Activated naive CD4-positive, alpha-beta T cell treated with anti-CD3 and anti-CD28 coated beads, Interleukin-2, amount 10 ng/mL, durations not matched to agents 7 days and 5 days (primary cell): Measurements from ENCODE around the gene SSH3.
"Not testable (repeated sequence)": the region's sequence is repeated elsewhere in the genome, so short reads cannot be mapped to it uniquely, and the experiment has no call there.

Source experiments
- CTCF ChIA-PET: fragments of 350-600 bp; sonication (Branson Sonifier 250); formaldehyde crosslinking; loops from one replicate; lab custom pipeline; 2021; ENCODE audit warnings: antibody characterized with exemption; lab: Charles Lee
- DNase-seq: peaks from one replicate; pipeline ENCODE4 v3.0.0-alpha.2; 2020
- H3K27ac Mint-ChIP-seq: one replicate; pipeline ENCODE4 v1.8.0; 2021; ENCODE audit warnings: mild to moderate bottlenecking, moderate library complexity, mixed read lengths
- H3K27me3 Mint-ChIP-seq: one replicate; pipeline ENCODE4 v1.8.0; 2021; ENCODE audit warnings: mild to moderate bottlenecking, mixed read lengths
- H3K36me3 Mint-ChIP-seq: one replicate; pipeline ENCODE4 v1.8.0; 2021; ENCODE audit warnings: mixed read lengths
- H3K4me1 Mint-ChIP-seq: one replicate; pipeline ENCODE4 v1.8.0; 2021; ENCODE audit warnings: mixed read lengths
- H3K4me3 Mint-ChIP-seq: one replicate; pipeline ENCODE4 v1.8.0; 2021; ENCODE audit warnings: mild to moderate bottlenecking, moderate library complexity, mixed read lengths
- H3K9me3 Mint-ChIP-seq: one replicate; pipeline ENCODE4 v1.8.0; 2021; ENCODE audit warnings: mixed read lengths

The SSH3 gene

GRCh38 chr11:67312187-67313021 is 9.1 kb downstream of the SSH3 start:
- peak; percentile 61 for DNase-seq
- Mint-ChIP-seq H3K27ac (peak overlapping the region; percentile 87), H3K9me3 (no peaks in the 10 kb centered on the region), H3K36me3 (peaks cover 2% of the 10 kb centered on the region), H3K4me1 (peaks cover 51% of the 10 kb centered on the region), H3K4me3 (peak overlapping the region; percentile 42), H3K27me3 (peaks cover 2% of the 10 kb centered on the region)
- CTCF ChIA-PET = interaction anchor here (0.6 to 10.7 kb wide), 4 partner anchors 8 to 59 kb away, joined by 3 to 117 read pairs (median 8); no protein-coding TSS in a partner anchor

- Mint-ChIP-seq H3K27ac (peak overlapping the region; percentile 87), H3K4me3 (no peak overlapping the region), H3K27me3 (peaks cover 9% of the 10 kb centered on the region), H3K4me1 (peaks cover 57% of the 10 kb centered on the region), H3K9me3 (no peaks in the 10 kb centered on the region), H3K36me3 (peaks cover 3% of the 10 kb centered on the region)
- CTCF ChIA-PET = interaction anchor here (0.6 to 10.7 kb wide), 5 partner anchors 8 to 69 kb away, joined by 3 to 117 read pairs (median 4); no protein-coding TSS in a partner anchor
- no peak for DNase-seq
These were observed 10.0 kb downstream of the SSH3 start for GRCh38 chr11:67313125-67313890.

- CTCF ChIA-PET = interaction anchor here (1.1 to 10.7 kb wide), 4 partner anchors 37 to 68 kb away, joined by 3 to 117 read pairs (median 8); no protein-coding TSS in a partner anchor
- no peak overlapping the region for H3K4me3 Mint-ChIP-seq
- peaks cover 12% of the 10 kb centered on the region for H3K27me3 Mint-ChIP-seq
- no peak overlapping the region for H3K27ac Mint-ChIP-seq
- no peak for DNase-seq
- H3K36me3 Mint-ChIP-seq = peaks cover 3% of the 10 kb centered on the region
- H3K4me1 Mint-ChIP-seq = peaks cover 62% of the 10 kb centered on the region
- H3K9me3 Mint-ChIP-seq = no peaks in the 10 kb centered on the region
These were observed 10.9 kb downstream of the SSH3 start for GRCh38 chr11:67314218-67314617.

- H3K27ac Mint-ChIP-seq = no peak overlapping the region
- peaks cover 12% of the 10 kb centered on the region for H3K27me3 Mint-ChIP-seq
- peak overlapping the region; percentile 54 for H3K4me3 Mint-ChIP-seq
These were observed 12.1 kb downstream of the SSH3 start for GRCh38 chr11:67315325-67315909.

GRCh38 chr11:67316882-67317204 is 13.5 kb downstream of the SSH3 start:
- CTCF ChIA-PET = interaction anchor here (0.6 to 10.7 kb wide), 20 partner anchors 14 to 243 kb away, joined by 3 to 117 read pairs (median 5); partner anchors contain the start of genes ANKRD13D, GRK2, KDM2A and POLD4
- Mint-ChIP-seq H3K27ac (peak overlapping the region; percentile 98), H3K27me3 (peaks cover 21% of the 10 kb centered on the region), H3K9me3 (no peaks in the 10 kb centered on the region), H3K4me1 (peaks cover 53% of the 10 kb centered on the region), H3K36me3 (peaks cover 1% of the 10 kb centered on the region), H3K4me3 (peak overlapping the region; percentile 97)
- DNase-seq = no peak

More at GRCh38 chr11:67315325-67315909, 12.1 kb downstream of the SSH3 start:
- Mint-ChIP-seq H3K36me3 (peaks cover 1% of the 10 kb centered on the region), H3K9me3 (no peaks in the 10 kb centered on the region), H3K4me1 (peaks cover 62% of the 10 kb centered on the region)
- DNase-seq = no peak
- CTCF ChIA-PET = interaction anchor here (0.9 to 10.7 kb wide), 6 partner anchors 27 to 62 kb away, joined by 3 to 117 read pairs (median 8); partner anchors contain the start of gene ANKRD13D

GRCh38 chr11:67317205-67317887 is 14.0 kb downstream of the SSH3 start:
- Mint-ChIP-seq H3K4me3 (peak overlapping the region; percentile 97), H3K27ac (peak overlapping the region; percentile 98), H3K9me3 (no peaks in the 10 kb centered on the region), H3K27me3 (peaks cover 21% of the 10 kb centered on the region), H3K36me3 (peaks cover 1% of the 10 kb centered on the region), H3K4me1 (peaks cover 48% of the 10 kb centered on the region)
- DNase-seq = peak; percentile 98
- CTCF ChIA-PET = interaction anchor here (0.6 to 10.7 kb wide), 22 partner anchors 15 to 244 kb away, joined by 3 to 117 read pairs (median 4); partner anchors contain the start of genes ANKRD13D, GRK2, KDM2A and POLD4

GRCh38 chr11:67317888-67318555 is 14.7 kb downstream of the SSH3 start:
- Mint-ChIP-seq H3K27me3 (peaks cover 21% of the 10 kb centered on the region), H3K9me3 (no peaks in the 10 kb centered on the region), H3K36me3 (peaks cover 1% of the 10 kb centered on the region), H3K4me3 (peak overlapping the region; percentile 97), H3K4me1 (peaks cover 41% of the 10 kb centered on the region), H3K27ac (peak overlapping the region; percentile 98)
- no peak for DNase-seq
- CTCF ChIA-PET = interaction anchor here (0.7 to 10.7 kb wide), 19 partner anchors 15 to 245 kb away, joined by 3 to 117 read pairs (median 5); partner anchors contain the start of genes ANKRD13D, GRK2, KDM2A and POLD4

- Mint-ChIP-seq H3K27me3 (peaks cover 21% of the 10 kb centered on the region), H3K4me1 (peaks cover 33% of the 10 kb centered on the region), H3K4me3 (peak overlapping the region; percentile 97)
- CTCF ChIA-PET = interaction anchor here (0.6 to 10.7 kb wide), 4 partner anchors 16 to 74 kb away, joined by 3 to 117 read pairs (median 3); partner anchors contain the start of gene SSH3
- H3K36me3 Mint-ChIP-seq, H3K27ac Mint-ChIP-seq, H3K9me3 Mint-ChIP-seq, DNase-seq: not testable (repeated sequence)
These were observed 15.5 kb downstream of the SSH3 start for GRCh38 chr11:67318876-67319275.

GRCh38 chr11:67320011-67320410 is 16.7 kb downstream of the SSH3 start:
- H3K4me1 Mint-ChIP-seq = peaks cover 25% of the 10 kb centered on the region
- H3K27ac Mint-ChIP-seq = no peak overlapping the region
- peaks cover 21% of the 10 kb centered on the region for H3K27me3 Mint-ChIP-seq

GRCh38 chr11:67320691-67321090 is 17.4 kb downstream of the SSH3 start:
- DNase-seq = no peak
- peaks cover 21% of the 10 kb centered on the region for H3K27me3 Mint-ChIP-seq
- H3K27ac Mint-ChIP-seq = no peak overlapping the region
- CTCF ChIA-PET = interaction anchor here (0.8 to 10.7 kb wide), 7 partner anchors 25 to 69 kb away, joined by 3 to 117 read pairs (median 3); partner anchors contain the start of gene POLD4
- H3K4me1 Mint-ChIP-seq = peaks cover 18% of the 10 kb centered on the region
- no peak overlapping the region for H3K4me3 Mint-ChIP-seq
- no peaks in the 10 kb centered on the region for H3K9me3 Mint-ChIP-seq
- H3K36me3 Mint-ChIP-seq = peaks cover 1% of the 10 kb centered on the region

More at GRCh38 chr11:67320011-67320410, 16.7 kb downstream of the SSH3 start:
- no peak overlapping the region for H3K4me3 Mint-ChIP-seq
- no peak for DNase-seq
- H3K36me3 Mint-ChIP-seq = peaks cover 1% of the 10 kb centered on the region
- H3K9me3 Mint-ChIP-seq = no peaks in the 10 kb centered on the region
- CTCF ChIA-PET = interaction anchor here (0.8 to 10.7 kb wide), 7 partner anchors 17 to 75 kb away, joined by 3 to 117 read pairs (median 3); partner anchors contain the start of genes POLD4 and SSH3

- no peak for DNase-seq
- H3K4me1 Mint-ChIP-seq = peaks cover 15% of the 10 kb centered on the region
- peaks cover 1% of the 10 kb centered on the region for H3K36me3 Mint-ChIP-seq
- peak overlapping the region; percentile 28 for H3K27ac Mint-ChIP-seq
- no peak overlapping the region for H3K4me3 Mint-ChIP-seq
- peaks cover 21% of the 10 kb centered on the region for H3K27me3 Mint-ChIP-seq
- no peaks in the 10 kb centered on the region for H3K9me3 Mint-ChIP-seq
- CTCF ChIA-PET = interaction anchor here (0.9 to 10.7 kb wide), 6 partner anchors 30 to 69 kb away, joined by 3 to 117 read pairs (median 4); no protein-coding TSS in a partner anchor
These were observed 18.1 kb downstream of the SSH3 start for GRCh38 chr11:67321313-67321871.

- CTCF ChIA-PET = interaction anchor here (0.9 to 10.7 kb wide), 7 partner anchors 23 to 154 kb away, joined by 3 to 117 read pairs (median 4); partner anchors contain the start of gene ANKRD13D
- Mint-ChIP-seq H3K4me1 (peaks cover 12% of the 10 kb centered on the region), H3K9me3 (no peaks in the 10 kb centered on the region), H3K27me3 (peaks cover 21% of the 10 kb centered on the region), H3K4me3 (no peak overlapping the region), H3K36me3 (peaks cover 1% of the 10 kb centered on the region), H3K27ac (no peak overlapping the region)
- no peak for DNase-seq
These were observed 18.7 kb downstream of the SSH3 start for GRCh38 chr11:67322049-67322448.
